ENCODE data around the gene EAF1.

DNA sequence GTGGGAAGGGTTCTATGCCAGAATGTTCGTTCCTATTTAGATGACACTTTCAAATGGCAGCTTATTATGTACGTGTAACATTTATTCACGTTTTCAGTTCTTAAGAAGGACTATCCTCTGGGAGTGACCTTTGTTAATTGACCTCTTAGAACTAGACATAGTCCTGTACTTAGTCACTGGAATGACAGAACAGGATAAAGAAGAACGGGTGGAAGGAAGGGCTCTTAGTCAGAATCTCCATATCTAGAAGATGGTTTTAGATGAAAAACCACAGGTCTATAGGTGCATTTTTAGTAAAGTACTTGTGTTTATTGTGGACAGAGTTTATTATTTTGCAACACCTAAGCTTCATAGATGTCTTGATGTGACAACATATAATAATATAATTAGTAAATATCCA, 6.5 kb upstream of the EAF1 start:
- TF ChIP-seq, protein P1, sequence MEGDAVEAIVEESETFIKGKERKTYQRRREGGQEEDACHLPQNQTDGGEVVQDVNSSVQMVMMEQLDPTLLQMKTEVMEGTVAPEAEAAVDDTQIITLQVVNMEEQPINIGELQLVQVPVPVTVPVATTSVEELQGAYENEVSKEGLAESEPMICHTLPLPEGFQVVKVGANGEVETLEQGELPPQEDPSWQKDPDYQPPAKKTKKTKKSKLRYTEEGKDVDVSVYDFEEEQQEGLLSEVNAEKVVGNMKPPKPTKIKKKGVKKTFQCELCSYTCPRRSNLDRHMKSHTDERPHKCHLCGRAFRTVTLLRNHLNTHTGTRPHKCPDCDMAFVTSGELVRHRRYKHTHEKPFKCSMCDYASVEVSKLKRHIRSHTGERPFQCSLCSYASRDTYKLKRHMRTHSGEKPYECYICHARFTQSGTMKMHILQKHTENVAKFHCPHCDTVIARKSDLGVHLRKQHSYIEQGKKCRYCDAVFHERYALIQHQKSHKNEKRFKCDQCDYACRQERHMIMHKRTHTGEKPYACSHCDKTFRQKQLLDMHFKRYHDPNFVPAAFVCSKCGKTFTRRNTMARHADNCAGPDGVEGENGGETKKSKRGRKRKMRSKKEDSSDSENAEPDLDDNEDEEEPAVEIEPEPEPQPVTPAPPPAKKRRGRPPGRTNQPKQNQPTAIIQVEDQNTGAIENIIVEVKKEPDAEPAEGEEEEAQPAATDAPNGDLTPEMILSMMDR (IDR thresholded peaks at IDR 0.05): no peak
- TF ChIP-seq POLR2AphosphoS5 (IDR thresholded peaks at IDR 0.05) (no peak), POLR2A (IDR thresholded peaks at IDR 0.05) (no peak)
